H9 (cell line): ENCODE data around the gene NPR1. TPM values are rescaled to one million over a fixed set of nuclear protein-coding genes. Genes with fewer than 3 reads are reported as not detected.

ENCODE experiments used
- DNase-seq: peaks from one replicate; pipeline ENCODE4 v3.0.0-alpha.2; 2017
- H2AFZ ChIP-seq: one replicate; pipeline ENCODE4 v1.6.1; 2013; ENCODE audit warnings: mild to moderate bottlenecking, low read length, control low read depth, moderate library complexity
- H2AK5ac ChIP-seq: 2 replicates; pipeline ENCODE4 v1.6.1; 2013; ENCODE audit warnings: low read length, control low read depth, mixed read lengths; ENCODE audit not compliant: insufficient read length
- H2BK120ac ChIP-seq: one replicate; pipeline ENCODE4 v1.6.1; 2013; ENCODE audit warnings: low read depth, mild to moderate bottlenecking, low read length, control low read depth, inconsistent platforms; ENCODE audit not compliant: poor library complexity, severe bottlenecking
- H2BK12ac ChIP-seq: 2 replicates; pipeline ENCODE4 v1.6.1; 2013; ENCODE audit warnings: low read length, control low read depth, mixed read lengths, low read depth; ENCODE audit not compliant: insufficient read length
- H2BK15ac ChIP-seq: 2 replicates; pipeline ENCODE4 v1.6.1; 2013; ENCODE audit warnings: low read depth, low read length, control low read depth
- H2BK20ac ChIP-seq: one replicate; pipeline ENCODE4 v1.6.1; 2013; ENCODE audit warnings: low read depth, mild to moderate bottlenecking, low read length, control low read depth, inconsistent platforms; ENCODE audit not compliant: poor library complexity, severe bottlenecking
- H2BK5ac ChIP-seq: 2 replicates; pipeline ENCODE4 v1.6.1; 2013; ENCODE audit warnings: low read length, control low read depth, mixed read lengths; ENCODE audit not compliant: insufficient read length
- H3K14ac ChIP-seq: 2 replicates; pipeline ENCODE4 v1.6.1; 2013; ENCODE audit warnings: low read length, control low read depth; ENCODE audit not compliant: insufficient read depth
- H3K18ac ChIP-seq: 2 replicates; pipeline ENCODE4 v1.6.1; 2013; ENCODE audit warnings: low read depth, mild to moderate bottlenecking, mixed read lengths, low read length, control low read depth; ENCODE audit not compliant: insufficient read length
- H3K23ac ChIP-seq: 2 replicates; pipeline ENCODE4 v1.6.1; 2013; ENCODE audit warnings: low read length, control low read depth, mixed read lengths, low read depth; ENCODE audit not compliant: insufficient read length
- H3K23me2 ChIP-seq: 2 replicates; pipeline ENCODE4 v1.6.1; 2013; ENCODE audit warnings: low read depth, mild to moderate bottlenecking, mixed read lengths, low read length, control low read depth; ENCODE audit not compliant: insufficient read length, poor library complexity, severe bottlenecking
- H3K27ac ChIP-seq: 2 replicates; pipeline ENCODE4 v1.5.1; 2013; ENCODE audit warnings: low read length, control low read depth, mixed read lengths, low read depth; ENCODE audit not compliant: insufficient read length
- H3K27me3 ChIP-seq: 2 replicates; pipeline ENCODE4 v1.6.1; 2013; ENCODE audit warnings: low read length, control low read depth, inconsistent platforms; ENCODE audit not compliant: insufficient read depth
- H3K4ac ChIP-seq: 2 replicates; pipeline ENCODE4 v1.6.1; 2013; ENCODE audit warnings: low read depth, mild to moderate bottlenecking, control low read depth, inconsistent platforms, low read length, moderate library complexity
- H3K4me1 ChIP-seq: 2 replicates; pipeline ENCODE4 v1.6.1; 2013; ENCODE audit warnings: low read length, control low read depth, inconsistent platforms; ENCODE audit not compliant: insufficient read depth
- H3K4me2 ChIP-seq: 2 replicates; pipeline ENCODE4 v1.6.1; 2013; ENCODE audit warnings: low read length, control low read depth, mixed read lengths; ENCODE audit not compliant: insufficient read length, insufficient read depth
- H3K56ac ChIP-seq: 2 replicates; pipeline ENCODE4 v1.6.1; 2013; ENCODE audit warnings: low read depth, mild to moderate bottlenecking, mixed read lengths, low read length, control low read depth; ENCODE audit not compliant: insufficient read length
- H3K79me1 ChIP-seq: 2 replicates; pipeline ENCODE4 v1.6.1; 2013; ENCODE audit warnings: low read depth, mild to moderate bottlenecking, moderate library complexity, low read length, control low read depth, inconsistent platforms; ENCODE audit not compliant: insufficient read depth, poor library complexity, severe bottlenecking
- H3K79me2 ChIP-seq: 2 replicates; pipeline ENCODE4 v1.6.1; 2013; ENCODE audit warnings: low read length, control low read depth, inconsistent platforms; ENCODE audit not compliant: insufficient read depth
- H3K9ac ChIP-seq: 2 replicates; pipeline ENCODE4 v1.6.1; 2013; ENCODE audit warnings: low read length, control low read depth, mixed read lengths; ENCODE audit not compliant: insufficient read length; ENCODE audit errors: extremely low read depth
- H3K9me3 ChIP-seq: one replicate; pipeline ENCODE4 v1.6.1; 2013; ENCODE audit warnings: low read depth, low read length, inconsistent platforms; ENCODE audit not compliant: control insufficient read depth
- H3T11ph ChIP-seq: one replicate; pipeline ENCODE4 v1.6.1; 2013; ENCODE audit warnings: mild to moderate bottlenecking, low read length, control low read depth, inconsistent platforms
- H4K20me1 ChIP-seq: one replicate; pipeline ENCODE4 v1.6.1; 2013; ENCODE audit not compliant: control insufficient read depth, insufficient read length, insufficient read depth
- H4K5ac ChIP-seq: 2 replicates; pipeline ENCODE4 v1.6.1; 2013; ENCODE audit warnings: low read depth, mild to moderate bottlenecking, mixed read lengths, low read length, control low read depth; ENCODE audit not compliant: insufficient read length
- H4K8ac ChIP-seq: replicated peaks from 2 replicates; pipeline ENCODE4 v1.6.1; 2013; ENCODE audit warnings: low read length, control low read depth, mixed read lengths, low read depth; ENCODE audit not compliant: insufficient read length
- H4K91ac ChIP-seq: 2 replicates; pipeline ENCODE4 v1.6.1; 2013; ENCODE audit warnings: low read depth, mild to moderate bottlenecking, moderate library complexity, mixed read lengths, low read length, control low read depth; ENCODE audit not compliant: insufficient read length
- H3K27ac Mint-ChIP-seq, 3 experiments: 2 replicates in 2 of 3; 3 replicates in 1 of 3; pipeline ENCODE4 v1.8.0; 2020 to 2021; ENCODE audit warnings: mixed read lengths in 3 of 3, mild to moderate bottlenecking in 1 of 3, moderate library complexity in 1 of 3
- H3K27me3 Mint-ChIP-seq: 2 replicates; pipeline ENCODE4 v1.8.0; 2021; ENCODE audit warnings: low read depth, mild to moderate bottlenecking, moderate library complexity, mixed read lengths
- H3K36me3 Mint-ChIP-seq, 3 experiments: 2 replicates in 2 of 3; 3 replicates in 1 of 3; pipeline ENCODE4 v1.8.0; 2020 to 2021; ENCODE audit warnings: low read depth in 3 of 3, mixed read lengths in 3 of 3; ENCODE audit not compliant: insufficient read depth in 1 of 3
- H3K4me1 Mint-ChIP-seq, 2 experiments: 2 replicates each; pipeline ENCODE4 v1.8.0; 2020; ENCODE audit warnings: mixed read lengths in 2 of 2
- H3K4me3 Mint-ChIP-seq, 2 experiments: 2 replicates in 1 of 2; 3 replicates in 1 of 2; pipeline ENCODE4 v1.8.0; 2020 to 2021; ENCODE audit warnings: mild to moderate bottlenecking in 2 of 2, mixed read lengths in 2 of 2, moderate library complexity in 1 of 2
- H3K9me3 Mint-ChIP-seq, 2 experiments: 2 replicates in 1 of 2; 3 replicates in 1 of 2; pipeline ENCODE4 v1.8.0; 2020; ENCODE audit warnings: mild to moderate bottlenecking in 2 of 2, mixed read lengths in 2 of 2, moderate library complexity in 1 of 2
- CTCF ChIP-seq: fragments of 200-600 bp; sonication (generic); conservative IDR thresholded peaks from 3 replicates; pipeline ENCODE4 v1.8.0; 2021; ENCODE audit warnings: antibody characterized with exemption, mild to moderate bottlenecking
- WGBS: extraction: QIAGEN DNeasy Blood & Tissue Kit; methylation state at CpG from one replicate; pipeline ENCODE4 v1.1.7; 2013; ENCODE audit warnings: missing lambda C conversion rate, low lambda C conversion rate, mixed read lengths; ENCODE audit not compliant: insufficient read length; ENCODE audit errors: extremely low coverage; 5-methylcytosine and 5-hydroxymethylcytosine counted together
- total RNA-seq: library from RNA; stranded (reverse); gene quantifications from 2 replicates; pipeline ENCODE4 v1.2.1, GENCODE V29; 2021

NPR1 gene
- total RNA-seq, 1 experiment from 2014 or later = 8.6 TPM

GRCh38 chr1:153655333-153655732, 23.2 kb upstream of the NPR1 start:
- Histone ChIP-seq H4K5ac (no peak overlapping the region), H2BK20ac (no peak overlapping the region), H2BK120ac (no peak overlapping the region), H2BK5ac (no peak overlapping the region), H4K8ac (no peak overlapping the region), H3K4ac (no peak overlapping the region), H2AFZ (no peak overlapping the region), H3K79me1 (peaks cover 5% of the 10 kb centered on the region), H2BK12ac (no peak overlapping the region), H3K14ac (no peak overlapping the region), H3K23me2 (peaks cover 5% of the 10 kb centered on the region), H3K23ac (no peak overlapping the region), H3K79me2 (no peaks in the 10 kb centered on the region; the same call in 1 of the 2 replicates), H3T11ph (no peak overlapping the region), H2BK15ac (no peak overlapping the region), H4K20me1 (no peaks in the 10 kb centered on the region), H3K9ac (no peak overlapping the region), H3K27me3 (no peaks in the 10 kb centered on the region), H2AK5ac (no peak overlapping the region), H3K18ac (no peak overlapping the region), H3K27ac (no peak overlapping the region), H3K4me2 (no peak overlapping the region), H3K9me3 (no peaks in the 10 kb centered on the region), H4K91ac (no peak overlapping the region), H3K4me1 (0 out of 2 replicates have a peak, but pooled peaks cover 2% of the 10 kb centered on the region), H3K56ac (no peak overlapping the region)
- no CpG with 5 or more reads among the region's 3 CpGs for WGBS
- Mint-ChIP-seq H3K4me1 (peaks cover 9% of the 10 kb centered on the region in 2 experiments), H3K27me3 (no peaks in the 10 kb centered on the region; the same call in 1 of the 2 replicates), H3K36me3 (peaks cover 0 to 4% (median 0%) of the 10 kb centered on the region in 3 experiments; a peak in 3 of 7 replicates), H3K4me3 (no peak overlapping the region), H3K9me3 (no peaks in the 10 kb centered on the region; a peak in 1 of 5 replicates), H3K27ac (no peak overlapping the region; a peak in 1 of 7 replicates)
- DNase-seq = no peak
- TF ChIP-seq CTCF = no peak
